Coronary artery (tissue), 2 donors: Measurements from ENCODE around the gene MIA2.

Experiments
- DNase-seq: peaks from one replicate; pipeline ENCODE4 v3.0.0-alpha.2; 2017; ENCODE audit warnings: low spot score
- H3K27ac ChIP-seq, 2 donors: fragments of 200-600 bp; sonication (generic); one replicate each; pipeline ENCODE4 v1.5.1; 2016 to 2019
- H3K4me3 ChIP-seq: fragments of 200-600 bp; sonication (generic); 2 replicates; pipeline ENCODE4 v1.5.1; 2016; ENCODE audit warnings: mild to moderate bottlenecking, moderate library complexity
- TF ChIP-seq, protein P1 (sequence below): fragments of 200-600 bp; sonication (generic); IDR thresholded peaks from one replicate; pipeline ENCODE4 v1.5.1; 2019; ENCODE audit warnings: antibody characterized with exemption

The MIA2 gene

DNA sequence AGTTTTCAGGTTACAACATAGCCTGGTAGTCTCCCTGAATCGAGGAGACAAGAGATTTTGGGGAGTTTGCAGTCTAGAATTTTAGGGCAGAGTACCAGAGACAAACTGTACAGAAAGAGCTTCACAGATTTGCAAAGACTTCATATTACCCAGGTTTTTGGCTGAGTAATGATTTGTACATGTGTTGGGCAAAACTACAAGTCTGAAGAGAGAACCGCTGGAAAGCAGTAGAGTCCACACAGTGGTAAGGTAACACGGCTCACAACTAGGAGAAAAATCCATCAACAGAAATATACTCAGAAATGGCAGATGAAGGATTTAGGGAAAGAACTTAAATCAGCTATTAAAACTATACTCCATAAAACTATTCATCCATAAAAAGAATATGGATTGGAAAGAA lies 172.8 kb downstream of the MIA2 start:
- Histone ChIP-seq H3K4me3 (no peak overlapping the region), H3K27ac (no peak overlapping the region)
- TF ChIP-seq, protein P1, sequence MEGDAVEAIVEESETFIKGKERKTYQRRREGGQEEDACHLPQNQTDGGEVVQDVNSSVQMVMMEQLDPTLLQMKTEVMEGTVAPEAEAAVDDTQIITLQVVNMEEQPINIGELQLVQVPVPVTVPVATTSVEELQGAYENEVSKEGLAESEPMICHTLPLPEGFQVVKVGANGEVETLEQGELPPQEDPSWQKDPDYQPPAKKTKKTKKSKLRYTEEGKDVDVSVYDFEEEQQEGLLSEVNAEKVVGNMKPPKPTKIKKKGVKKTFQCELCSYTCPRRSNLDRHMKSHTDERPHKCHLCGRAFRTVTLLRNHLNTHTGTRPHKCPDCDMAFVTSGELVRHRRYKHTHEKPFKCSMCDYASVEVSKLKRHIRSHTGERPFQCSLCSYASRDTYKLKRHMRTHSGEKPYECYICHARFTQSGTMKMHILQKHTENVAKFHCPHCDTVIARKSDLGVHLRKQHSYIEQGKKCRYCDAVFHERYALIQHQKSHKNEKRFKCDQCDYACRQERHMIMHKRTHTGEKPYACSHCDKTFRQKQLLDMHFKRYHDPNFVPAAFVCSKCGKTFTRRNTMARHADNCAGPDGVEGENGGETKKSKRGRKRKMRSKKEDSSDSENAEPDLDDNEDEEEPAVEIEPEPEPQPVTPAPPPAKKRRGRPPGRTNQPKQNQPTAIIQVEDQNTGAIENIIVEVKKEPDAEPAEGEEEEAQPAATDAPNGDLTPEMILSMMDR = no peak
- no peak for DNase-seq

DNA sequence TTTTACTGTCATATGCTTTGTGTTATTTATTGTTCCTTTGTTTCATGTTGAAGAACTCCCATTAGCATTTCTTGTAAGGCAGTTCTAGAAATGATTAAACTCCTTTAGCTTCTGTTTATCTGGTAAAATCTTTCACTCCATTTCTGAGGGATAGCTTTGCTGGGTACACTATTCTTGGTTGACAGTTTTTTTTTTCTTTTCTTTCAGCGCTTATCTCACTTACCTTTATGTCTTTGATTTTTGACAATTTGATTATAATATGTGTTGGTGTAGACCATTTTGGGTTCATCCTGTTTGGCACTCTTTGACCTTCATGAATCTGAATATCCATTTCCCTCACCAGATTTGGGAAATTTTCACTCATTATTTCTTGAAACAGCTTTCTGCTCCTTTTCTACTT lies 182.4 kb downstream of the MIA2 start:
- no peak overlapping the region for H3K27ac ChIP-seq
- H3K4me3 ChIP-seq = no peak overlapping the region
- no peak for DNase-seq
- TF ChIP-seq, protein P1 = no peak

DNA sequence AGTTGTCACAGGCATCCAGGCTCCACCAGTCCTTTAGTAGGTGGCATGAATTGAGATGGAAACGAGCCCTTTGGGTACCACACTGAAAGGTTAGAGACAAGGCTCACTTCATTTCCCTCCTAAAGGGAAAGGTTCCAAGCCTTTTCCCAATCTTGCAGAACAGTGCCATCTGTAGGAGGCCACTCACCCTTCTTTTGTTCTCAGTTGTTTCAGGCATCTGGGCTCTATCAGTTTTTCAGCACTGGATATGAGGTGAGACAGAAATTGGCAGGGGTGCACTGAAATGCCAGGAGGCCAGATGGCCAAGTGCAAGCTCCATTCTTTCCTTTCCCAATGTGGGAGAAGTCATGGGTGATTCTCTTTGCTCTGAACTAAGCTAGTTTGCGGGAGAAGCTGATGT lies 183.3 kb downstream of the MIA2 start:
- Histone ChIP-seq H3K27ac (no peak overlapping the region), H3K4me3 (no peak overlapping the region)
- DNase-seq = no peak
- TF ChIP-seq, protein P1 = no peak

DNA sequence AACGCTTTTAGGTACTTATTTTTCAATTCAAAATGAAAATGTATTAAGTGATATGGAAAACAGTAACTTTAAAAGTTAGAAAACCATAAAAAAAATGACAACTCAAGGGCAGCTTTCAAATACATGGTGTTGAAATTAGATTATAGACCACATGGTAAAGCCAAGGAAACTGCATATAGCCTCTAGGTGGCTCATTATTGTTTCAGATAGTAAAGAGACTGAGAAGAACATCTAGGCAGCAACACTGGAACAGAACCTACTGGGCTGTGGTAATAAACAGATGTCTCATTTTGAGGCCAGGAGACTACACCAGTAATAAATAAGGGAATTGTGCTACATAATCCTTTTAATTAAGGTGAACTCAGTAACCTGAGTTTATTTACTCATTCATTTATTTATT lies 185.6 kb downstream of the MIA2 start:
- no peak for DNase-seq
- Histone ChIP-seq H3K4me3 (no peak overlapping the region), H3K27ac (no peak overlapping the region)
- TF ChIP-seq, protein P1 = no peak

DNA sequence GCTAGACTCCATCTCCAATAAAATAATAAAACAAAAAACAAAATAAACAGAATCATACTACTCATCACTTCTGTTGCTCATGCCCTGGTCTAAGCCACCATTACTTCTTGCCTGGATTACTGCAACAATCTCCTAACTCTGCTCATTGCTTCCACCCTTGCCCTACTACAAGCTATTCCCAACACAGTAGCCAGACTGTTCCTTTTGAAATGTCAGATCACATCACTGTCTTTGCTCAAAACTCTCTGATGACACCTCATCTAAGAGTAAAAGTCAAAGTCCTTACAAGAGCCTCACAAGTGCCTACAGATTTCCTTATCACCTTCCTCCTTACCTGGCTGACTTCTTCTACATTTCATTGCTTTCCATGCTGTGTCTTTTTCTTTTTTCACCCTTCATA lies 188.5 kb downstream of the MIA2 start:
- TF ChIP-seq, protein P1 = no peak
- H3K4me3 ChIP-seq = no peak overlapping the region

DNA sequence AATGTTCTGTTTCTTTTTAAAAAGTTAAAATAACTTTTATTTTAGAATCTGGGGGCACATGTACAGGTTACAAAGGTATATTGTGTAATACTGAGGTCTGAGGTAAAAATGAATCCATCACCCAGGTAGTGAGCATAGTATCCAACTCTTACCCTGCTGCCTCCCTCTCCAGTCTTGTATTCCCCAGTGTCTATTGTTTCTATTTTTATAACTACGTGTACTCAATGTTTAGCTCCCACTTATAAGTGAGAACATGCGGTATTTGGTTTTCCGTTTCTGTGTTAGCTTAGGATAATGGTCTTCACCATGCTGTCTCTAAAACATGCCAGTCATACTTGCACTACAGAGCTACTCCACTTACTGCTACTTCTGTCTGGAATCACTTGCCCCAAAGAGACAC lies 190.1 kb downstream of the MIA2 start:
- H3K27ac ChIP-seq = no peak overlapping the region
- TF ChIP-seq, protein P1 = no peak
- no peak for DNase-seq
- H3K4me3 ChIP-seq = no peak overlapping the region

More for the DNA sequence above, 188.5 kb downstream of the MIA2 start:
- no peak overlapping the region for H3K27ac ChIP-seq
- no peak for DNase-seq

DNA sequence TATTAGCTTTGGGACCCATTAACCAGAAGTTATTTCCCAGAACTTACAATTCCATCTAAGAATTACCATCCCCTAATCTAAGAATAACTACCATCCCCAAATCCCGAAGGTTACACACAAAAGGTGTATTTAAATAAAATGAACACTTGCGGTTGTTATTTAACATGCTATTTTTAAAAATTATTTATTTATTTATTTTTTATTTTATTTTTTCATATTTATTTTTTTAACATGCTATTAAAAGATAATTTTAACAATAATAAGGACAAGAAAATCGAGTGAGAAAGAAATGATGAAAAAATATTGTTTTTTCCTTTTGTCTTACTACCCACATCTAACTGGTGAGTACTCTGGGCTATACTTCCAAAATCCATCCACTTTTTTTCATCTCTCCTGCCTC lies 192.2 kb downstream of the MIA2 start:
- TF ChIP-seq, protein P1 = no peak
- no peak overlapping the region for H3K27ac ChIP-seq
- no peak for DNase-seq
- no peak overlapping the region for H3K4me3 ChIP-seq
